SJSA1 (cell line): ENCODE data around the gene TIMM9. TPM values are rescaled to one million over a fixed set of nuclear protein-coding genes. Genes with fewer than 3 reads are reported as not detected.
"Not testable (repeated sequence)": the region's sequence is repeated elsewhere in the genome, so short reads cannot be mapped to it uniquely, and the experiment has no call there.

Experiments used
- DNase-seq, 2 experiments: peaks; one replicate each; pipeline ENCODE4 v3.0.0-alpha.2; 2015 to 2020; ENCODE audit warnings: low spot score in 2 of 2, low read depth in 1 of 2
- H3K27ac ChIP-seq: fragments of 250-450 bp; sonication (Bioruptor Pico); 2 replicates; pipeline ENCODE4 v1.5.1; 2020; ENCODE audit warnings: mild to moderate bottlenecking, moderate library complexity
- H3K27me3 ChIP-seq: fragments of 250-450 bp; sonication (Bioruptor Pico); replicated peaks from 2 replicates; pipeline ENCODE4 v1.5.1; 2020; ENCODE audit warnings: mild to moderate bottlenecking, moderate library complexity
- H3K36me3 ChIP-seq: fragments of 250-450 bp; sonication (Bioruptor Pico); 2 replicates; pipeline ENCODE4 v1.5.1; 2020; ENCODE audit warnings: mild to moderate bottlenecking
- H3K4me1 ChIP-seq: fragments of 250-450 bp; sonication (Bioruptor Pico); replicated peaks from 2 replicates; pipeline ENCODE4 v1.6.1; 2021; ENCODE audit warnings: mild to moderate bottlenecking
- H3K4me3 ChIP-seq: fragments of 250-450 bp; sonication (Bioruptor Pico); 2 replicates; pipeline ENCODE4 v1.5.1; 2020; ENCODE audit warnings: mild to moderate bottlenecking
- H3K9me3 ChIP-seq: fragments of 250-450 bp; sonication (Bioruptor Pico); replicated peaks from 2 replicates; pipeline ENCODE4 v1.5.1; 2020; ENCODE audit warnings: mild to moderate bottlenecking
- total RNA-seq: library from RNA; depleted of rRNA; stranded (reverse); fragments of >200 nt; shearing (Covaris generic); gene quantifications from 2 replicates; pipeline ENCODE4 v1.2.3, GENCODE V29; 2014

TIMM9 gene
- total RNA-seq, 1 experiment from 2014 or later: 50.4 TPM

GRCh38 chr14:58426670-58427280, 556 bp downstream of the TIMM9 start:
- peak; percentile 2 to 60 for DNase-seq
- no peaks in the 10 kb centered on the region for H3K9me3 ChIP-seq
- H3K4me1 ChIP-seq: peaks cover 15% of the 10 kb centered on the region
- peak overlapping the region; percentile 59 for H3K4me3 ChIP-seq
- no peaks in the 10 kb centered on the region for H3K27me3 ChIP-seq
- peaks cover 28% of the 10 kb centered on the region for H3K36me3 ChIP-seq
- peak overlapping the region; percentile 99 for H3K27ac ChIP-seq

GRCh38 chr14:58416934-58417333, 10.4 kb downstream of the TIMM9 start:
- DNase-seq, H3K27me3 ChIP-seq, H3K4me3 ChIP-seq, H3K27ac ChIP-seq, H3K9me3 ChIP-seq, H3K4me1 ChIP-seq: not testable (repeated sequence)
- H3K36me3 ChIP-seq: peaks cover 54% of the 10 kb centered on the region

GRCh38 chr14:58415636-58416547, 11.4 kb downstream of the TIMM9 start:
- no peaks in the 10 kb centered on the region for H3K9me3 ChIP-seq
- H3K4me1 ChIP-seq: no peaks in the 10 kb centered on the region
- no peak overlapping the region for H3K4me3 ChIP-seq
- DNase-seq: no peak
- H3K27ac ChIP-seq: no peak overlapping the region
- no peaks in the 10 kb centered on the region for H3K27me3 ChIP-seq
- H3K36me3 ChIP-seq: peaks cover 52% of the 10 kb centered on the region

- Histone ChIP-seq H3K27ac (no peak overlapping the region), H3K9me3 (no peaks in the 10 kb centered on the region), H3K27me3 (no peaks in the 10 kb centered on the region), H3K4me1 (no peaks in the 10 kb centered on the region), H3K4me3 (no peak overlapping the region), H3K36me3 (peaks cover 60% of the 10 kb centered on the region)
- DNase-seq: no peak
Observed at GRCh38 chr14:58414845-58415244, 12.5 kb downstream of the TIMM9 start.

GRCh38 chr14:58408681-58409215, 18.6 kb downstream of the TIMM9 start:
- H3K9me3 ChIP-seq: no peaks in the 10 kb centered on the region

GRCh38 chr14:58401587-58401986, 25.7 kb downstream of the TIMM9 start:
- Histone ChIP-seq H3K4me1 (no peaks in the 10 kb centered on the region), H3K4me3 (no peak overlapping the region), H3K27ac (no peak overlapping the region), H3K27me3 (no peaks in the 10 kb centered on the region), H3K36me3 (no peaks in the 10 kb centered on the region), H3K9me3 (no peaks in the 10 kb centered on the region)
- no peak for DNase-seq

More at GRCh38 chr14:58408681-58409215, 18.6 kb downstream of the TIMM9 start:
- H3K27me3 ChIP-seq: no peaks in the 10 kb centered on the region
- no peak overlapping the region for H3K4me3 ChIP-seq
- no peaks in the 10 kb centered on the region for H3K4me1 ChIP-seq
- H3K27ac ChIP-seq: no peak overlapping the region
- DNase-seq: no peak
- H3K36me3 ChIP-seq: peaks cover 52% of the 10 kb centered on the region

- H3K36me3 ChIP-seq: no peaks in the 10 kb centered on the region
- peaks cover 14% of the 10 kb centered on the region for H3K4me1 ChIP-seq
- H3K27ac ChIP-seq: no peak overlapping the region
- no peak for DNase-seq
- H3K27me3 ChIP-seq: no peaks in the 10 kb centered on the region
- no peaks in the 10 kb centered on the region for H3K9me3 ChIP-seq
- H3K4me3 ChIP-seq: no peak overlapping the region
Observed at GRCh38 chr14:58398895-58399294, 28.4 kb downstream of the TIMM9 start.

GRCh38 chr14:58398495-58398894, 28.8 kb downstream of the TIMM9 start:
- Histone ChIP-seq H3K27me3 (no peaks in the 10 kb centered on the region), H3K4me3 (no peak overlapping the region), H3K9me3 (no peaks in the 10 kb centered on the region), H3K36me3 (no peaks in the 10 kb centered on the region), H3K4me1 (peaks cover 14% of the 10 kb centered on the region), H3K27ac (no peak overlapping the region)
- DNase-seq: no peak

- Histone ChIP-seq H3K27ac (no peak overlapping the region), H3K9me3 (no peaks in the 10 kb centered on the region), H3K27me3 (no peaks in the 10 kb centered on the region), H3K4me1 (peaks cover 14% of the 10 kb centered on the region), H3K36me3 (no peaks in the 10 kb centered on the region), H3K4me3 (no peak overlapping the region)
- DNase-seq: no peak
Observed at GRCh38 chr14:58397156-58397555, 30.2 kb downstream of the TIMM9 start.

- DNase-seq: peak; percentile 74 to 76
- Histone ChIP-seq H3K9me3 (no peaks in the 10 kb centered on the region), H3K27ac (peak within 1 kb of the TSS; percentile 36; the same call in 1 of the 2 replicates), H3K36me3 (no peaks in the 10 kb centered on the region), H3K4me1 (peaks cover 14% of the 10 kb centered on the region), H3K4me3 (peak within 1 kb of the TSS; percentile 46), H3K27me3 (no peaks in the 10 kb centered on the region)
Observed at GRCh38 chr14:58395812-58396788, 31.2 kb downstream of the TIMM9 start, which contains the start of gene TOMM20L. TSS of gene TOMM20L (plus strand) at chr14:58395930. CDS start at chr14:58395958, 28 bp downstream.

GRCh38 chr14:58395562-58395811, 31.8 kb downstream of the TIMM9 start:
- Histone ChIP-seq H3K4me3 (peak overlapping the region; percentile 46), H3K27ac (no peak overlapping the region), H3K9me3 (no peaks in the 10 kb centered on the region), H3K4me1 (peaks cover 14% of the 10 kb centered on the region), H3K27me3 (no peaks in the 10 kb centered on the region), H3K36me3 (no peaks in the 10 kb centered on the region)
- no peak for DNase-seq

GRCh38 chr14:58390830-58391229, 36.5 kb downstream of the TIMM9 start:
- DNase-seq: no peak
- no peaks in the 10 kb centered on the region for H3K36me3 ChIP-seq

GRCh38 chr14:58376791-58377190, 50.5 kb downstream of the TIMM9 start:
- Histone ChIP-seq H3K9me3 (no peaks in the 10 kb centered on the region), H3K4me1 (no peaks in the 10 kb centered on the region), H3K27me3 (no peaks in the 10 kb centered on the region), H3K4me3 (no peak overlapping the region), H3K36me3 (peaks cover 5% of the 10 kb centered on the region), H3K27ac (no peak overlapping the region)
- no peak for DNase-seq

More at GRCh38 chr14:58390830-58391229, 36.5 kb downstream of the TIMM9 start:
- Histone ChIP-seq H3K4me3 (no peak overlapping the region), H3K27ac (no peak overlapping the region), H3K27me3 (no peaks in the 10 kb centered on the region), H3K9me3 (no peaks in the 10 kb centered on the region), H3K4me1 (peaks cover 8% of the 10 kb centered on the region)
